Measurements from ENCODE around the gene PCGF1. TPM values are rescaled to one million over a fixed set of nuclear protein-coding genes. Genes with fewer than 3 reads are reported as not detected.
"Not testable (repeated sequence)": the region's sequence is repeated elsewhere in the genome, so short reads cannot be mapped to it uniquely, and the experiment has no call there.

PCGF1 gene
- total RNA-seq, 1 donor from 2014 or later, result 8.1 TPM

- peak; percentile 90 for DNase-seq
These were observed 35.2 kb downstream of the PCGF1 start, which contains the start of gene MRPL53 for GRCh38 chr2:74472086-74472944. Gene MRPL53, minus strand, starts transcription at chr2:74472680. Its CDS starts 20 bp downstream, at chr2:74472660.

DNA sequence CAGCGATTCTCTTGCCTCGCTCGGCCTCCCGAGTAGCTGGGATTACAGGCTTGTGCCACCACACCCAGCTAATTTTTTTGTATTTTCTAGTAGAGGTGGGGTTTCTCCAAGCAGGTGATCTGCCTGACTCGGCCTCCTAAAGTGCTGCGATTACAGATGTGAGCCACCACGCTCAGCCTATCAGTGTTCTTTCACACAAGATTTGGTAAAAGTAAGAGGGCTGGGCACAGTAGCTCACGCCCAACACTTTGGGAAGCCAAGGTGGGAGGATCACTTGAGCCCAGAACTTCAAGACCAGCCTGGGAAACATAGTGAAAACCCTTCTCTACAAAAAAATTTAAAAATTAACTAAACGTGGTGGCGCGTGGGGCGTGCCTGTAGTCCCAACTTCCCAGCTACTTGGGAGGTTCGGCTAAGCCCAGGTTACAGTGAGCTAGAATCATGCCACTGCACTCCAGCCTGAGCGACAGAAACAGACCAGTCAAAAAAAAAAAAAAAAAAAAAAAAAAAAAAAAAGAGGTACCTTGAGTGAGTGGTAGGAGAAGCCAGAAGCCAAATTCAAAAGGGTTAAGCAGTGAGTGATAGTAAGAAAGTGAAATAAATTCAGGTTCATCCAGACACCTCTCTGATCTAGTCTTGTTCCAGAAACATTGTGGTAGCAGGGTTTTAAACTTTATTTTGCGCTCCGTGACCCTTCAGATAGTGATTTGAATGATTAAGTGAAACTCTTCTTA, 36.0 kb downstream of the PCGF1 start:
- no peak for DNase-seq

DNA sequence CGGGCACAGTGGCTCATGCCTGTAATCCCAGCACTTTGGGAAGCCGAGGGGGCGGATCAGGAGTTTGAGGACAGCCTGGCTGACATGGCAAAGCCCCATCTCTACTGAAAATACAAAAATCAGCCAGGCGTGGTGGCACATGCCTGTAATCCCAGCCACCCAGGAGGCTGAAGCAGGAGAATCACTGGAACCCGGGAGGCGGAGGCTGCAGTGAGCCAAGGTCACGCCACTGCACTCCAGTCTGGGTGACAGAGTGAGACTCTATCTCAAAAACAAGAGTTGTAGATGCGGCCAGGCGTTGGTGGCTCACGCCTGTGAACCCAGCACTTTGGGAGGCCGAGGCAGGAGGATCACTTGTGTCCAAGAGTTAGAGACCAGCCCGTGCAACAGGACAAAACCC, 36.8 kb downstream of the PCGF1 start:
- not testable (repeated sequence) for DNase-seq

GRCh38 chr2:74464406-74464805, 43.1 kb downstream of the PCGF1 start:
- DNase-seq, result no peak

- DNase-seq, result no peak
These were observed 44.7 kb downstream of the PCGF1 start for GRCh38 chr2:74462786-74463105.

GRCh38 chr2:74462054-74462785, 45.3 kb downstream of the PCGF1 start:
- no peak for DNase-seq

- DNase-seq, result no peak
These were observed 46.1 kb downstream of the PCGF1 start for GRCh38 chr2:74461187-74462053.

DNA sequence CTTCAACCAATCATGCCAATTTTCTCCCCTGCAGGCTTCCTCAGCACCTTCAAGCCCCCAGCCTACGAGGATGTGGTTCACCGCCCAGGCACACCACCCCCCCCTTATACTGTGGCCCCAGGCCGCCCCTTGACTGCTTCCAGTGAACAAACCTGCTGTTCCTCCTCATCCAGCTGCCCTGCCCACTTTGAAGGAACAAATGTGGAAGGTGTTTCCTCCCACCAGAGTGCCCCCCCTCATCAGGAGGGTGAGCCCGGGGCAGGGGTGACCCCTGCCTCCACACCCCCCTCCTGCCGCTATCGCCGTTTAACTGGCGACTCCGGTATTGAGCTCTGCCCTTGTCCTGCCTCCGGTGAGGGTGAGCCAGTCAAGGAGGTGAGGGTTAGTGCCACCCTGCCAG, 47.3 kb downstream of the PCGF1 start:
- DNase-seq, result not testable (repeated sequence)

DNA sequence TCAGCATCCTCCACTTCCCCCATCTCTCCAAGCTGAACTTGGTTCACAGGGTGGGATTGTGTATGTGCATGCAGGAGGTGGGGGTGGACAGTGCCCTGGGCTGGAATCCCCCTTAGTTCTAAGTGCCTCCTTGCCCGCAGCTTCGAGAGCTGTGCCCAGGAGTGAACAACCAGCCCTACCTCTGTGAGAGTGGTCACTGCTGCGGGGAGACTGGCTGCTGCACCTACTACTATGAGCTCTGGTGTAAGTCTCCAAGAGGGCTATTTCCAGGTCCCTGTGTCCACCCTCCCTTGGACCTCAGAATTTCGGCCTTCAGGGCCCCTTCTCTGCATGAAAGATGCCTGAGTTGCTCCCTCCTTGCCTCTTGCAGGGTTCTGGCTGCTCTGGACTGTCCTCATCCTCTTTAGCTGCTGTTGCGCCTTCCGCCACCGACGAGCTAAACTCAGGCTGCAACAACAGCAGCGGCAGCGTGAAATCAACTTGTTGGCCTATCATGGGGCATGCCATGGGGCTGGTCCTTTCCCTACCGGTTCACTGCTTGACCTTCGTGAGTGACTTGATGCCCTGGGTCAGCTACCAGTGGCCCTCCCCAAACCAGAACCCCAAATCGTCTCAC, 47.9 kb downstream of the PCGF1 start:
- not testable (repeated sequence) for DNase-seq

DNA sequence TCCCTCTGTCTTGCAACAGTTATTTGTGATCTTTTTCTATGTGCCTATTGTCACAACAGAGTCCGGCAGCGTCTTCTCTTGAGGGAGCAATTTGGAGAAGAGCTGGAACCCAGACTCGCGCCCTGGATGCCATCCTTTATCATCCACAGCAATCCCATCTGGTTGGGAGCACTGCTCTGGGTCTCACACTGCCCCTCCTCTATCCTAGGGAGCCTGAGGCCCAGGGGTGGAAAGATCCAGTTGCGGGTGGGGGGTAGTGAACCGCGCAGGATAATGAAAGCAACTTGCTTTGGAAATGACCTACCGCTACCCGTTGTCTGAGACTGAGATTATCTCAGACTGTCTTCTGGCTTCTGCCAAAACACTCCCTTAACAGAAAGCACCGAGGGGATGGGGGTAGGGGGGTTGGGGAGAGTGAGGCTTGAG, 48.5 kb downstream of the PCGF1 start:
- DNase-seq, result no peak

DNA sequence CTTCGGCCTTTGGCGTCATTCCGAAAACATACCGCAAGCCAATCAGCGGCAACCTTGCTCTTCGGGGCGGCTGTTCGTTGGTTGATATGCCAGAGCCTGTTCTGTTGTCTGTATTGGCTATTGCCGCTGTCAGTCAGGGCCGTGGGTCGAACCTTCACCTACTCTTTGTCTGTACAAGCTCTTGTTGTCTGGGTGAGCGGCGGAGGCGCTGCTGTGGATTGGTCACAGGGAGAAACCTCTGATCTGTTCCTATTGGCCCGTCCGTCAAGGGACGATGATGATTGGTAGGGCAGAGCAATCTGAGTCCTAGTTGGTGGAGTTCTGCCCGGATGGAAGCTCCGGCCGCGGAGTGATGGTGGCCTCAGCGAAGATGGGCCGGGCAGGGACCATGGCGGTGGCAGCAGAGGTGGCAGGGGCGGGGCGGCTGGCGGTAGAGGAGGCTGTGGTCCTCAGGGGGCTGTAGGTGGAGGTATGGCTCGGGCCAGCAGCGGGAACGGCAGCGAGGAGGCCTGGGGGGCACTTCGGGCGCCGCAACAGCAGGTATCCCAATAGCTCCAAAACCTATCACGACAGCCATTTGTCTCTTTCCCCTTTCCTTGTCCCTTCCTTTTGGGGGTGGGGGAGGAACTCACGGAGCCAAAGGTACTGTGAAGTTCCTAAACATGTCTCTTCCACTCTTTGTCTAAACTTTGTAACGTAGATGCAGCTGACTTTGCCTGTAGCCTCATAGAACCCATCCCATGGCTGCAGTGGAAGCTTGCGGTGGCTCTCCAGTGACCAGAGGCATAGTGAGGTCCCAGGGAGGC, 49.2 kb downstream of the PCGF1 start, which contains the start of gene WBP1:
Gene WBP1 (plus strand): TSS at position 307 of the 806 bp plus-strand sequence. CDS start 165 bp downstream, at position 472.
- peak; percentile 100 for DNase-seq

GRCh38 chr2:74457549-74458131, 49.9 kb downstream of the PCGF1 start:
- no peak for DNase-seq

DNA sequence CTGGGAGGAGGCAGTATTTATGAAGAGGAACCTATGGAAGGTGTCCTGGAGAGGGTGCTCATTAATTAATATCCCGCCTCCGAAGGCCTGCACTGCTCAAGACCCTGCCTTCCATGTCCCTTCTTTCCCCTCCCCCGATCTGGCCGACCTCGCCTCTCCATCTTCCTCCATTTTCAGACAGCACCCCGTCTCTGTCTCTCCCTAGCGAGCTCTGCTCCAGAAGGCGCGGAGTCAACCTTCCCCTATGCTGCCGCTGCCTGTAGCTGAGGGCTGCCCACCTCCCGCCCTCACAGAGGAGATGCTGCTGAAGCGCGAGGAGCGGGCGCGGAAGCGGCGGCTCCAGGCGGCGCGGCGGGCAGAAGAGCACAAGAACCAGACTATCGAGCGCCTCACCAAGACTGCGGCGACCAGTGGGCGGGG, 50.4 kb downstream of the PCGF1 start:
- no peak for DNase-seq

Other genes starting within 250 kb of the PCGF1 start
- gene SLC4A5, start 164.3 kb downstream of the PCGF1 start, total RNA-seq, result 2.1 TPM
- 59.2 TPM for gene DCTN1, start 127.4 kb downstream of the PCGF1 start, total RNA-seq
- 0.30 TPM for gene C2orf81, start 86.1 kb downstream of the PCGF1 start, total RNA-seq
- gene WDR54, start 86.0 kb downstream of the PCGF1 start, total RNA-seq, result 5.7 TPM
- gene RTKN, start 65.8 kb downstream of the PCGF1 start, total RNA-seq, result 25.7 TPM
- 6.8 TPM for gene INO80B, start 52.6 kb downstream of the PCGF1 start, total RNA-seq
- gene WBP1, start 49.3 kb downstream of the PCGF1 start, total RNA-seq, result 20.1 TPM
- 28.7 TPM for gene MOGS, start 42.3 kb downstream of the PCGF1 start, total RNA-seq
- gene MRPL53, start 35.0 kb downstream of the PCGF1 start, total RNA-seq, result 17.8 TPM
- 17.5 TPM for gene CCDC142, start 24.7 kb downstream of the PCGF1 start, total RNA-seq
- 10.5 TPM for gene TTC31, start 24.6 kb downstream of the PCGF1 start, total RNA-seq
- gene LBX2, start 8.1 kb downstream of the PCGF1 start, total RNA-seq, result 0.20 TPM
- not detected for gene TLX2, start 6.8 kb upstream of the PCGF1 start, total RNA-seq
- gene DQX1, start 18.5 kb upstream of the PCGF1 start, total RNA-seq, result 0.59 TPM
- 55.4 TPM for gene AUP1, start 22.0 kb upstream of the PCGF1 start, total RNA-seq
- gene HTRA2, start 22.2 kb upstream of the PCGF1 start, total RNA-seq, result 18.1 TPM
- gene LOXL3, start 46.2 kb upstream of the PCGF1 start, total RNA-seq, result 3.7 TPM
- gene DOK1, start 47.0 kb upstream of the PCGF1 start, total RNA-seq, result 6.2 TPM
- gene M1AP, start 140.6 kb upstream of the PCGF1 start, total RNA-seq, result 0.99 TPM
- 3.2 TPM for gene SEMA4F, start 146.6 kb upstream of the PCGF1 start, total RNA-seq